Karpas-422 (cell line): ENCODE results near the gene SYNPO2. TPM values are rescaled to one million over a fixed set of nuclear protein-coding genes. Genes with fewer than 3 reads are reported as not detected.

Experiments used
- DNase-seq: peaks from one replicate; pipeline ENCODE4 v3.0.0-alpha.2; 2015
- H2AFZ ChIP-seq: fragments of 200-600 bp; sonication (generic); 2 replicates; pipeline ENCODE4 v1.6.1; 2014; ENCODE audit warnings: antibody characterized with exemption, low read length, mixed read lengths
- H3K27ac ChIP-seq: fragments of 200-600 bp; sonication (generic); 2 replicates; pipeline ENCODE4 v1.5.1; 2014; ENCODE audit warnings: mild to moderate bottlenecking, low read length, moderate library complexity
- H3K27me3 ChIP-seq: fragments of 200-600 bp; sonication (generic); 2 replicates; pipeline ENCODE4 v1.6.1; 2014; ENCODE audit warnings: low read length, mixed read lengths
- H3K36me3 ChIP-seq: fragments of 200-600 bp; sonication (generic); 2 replicates; pipeline ENCODE4 v1.6.1; 2014; ENCODE audit warnings: low read length, mixed read lengths; ENCODE audit not compliant: insufficient read depth
- H3K4me1 ChIP-seq: fragments of 200-600 bp; sonication (generic); 2 replicates; pipeline ENCODE4 v1.6.1; 2014; ENCODE audit warnings: mild to moderate bottlenecking, low read length, mixed read lengths
- H3K4me2 ChIP-seq: fragments of 200-600 bp; sonication (generic); 2 replicates; pipeline ENCODE4 v1.6.1; 2014; ENCODE audit warnings: low read length, low read depth, mild to moderate bottlenecking; ENCODE audit not compliant: poor library complexity, severe bottlenecking
- H3K4me3 ChIP-seq: fragments of 200-600 bp; sonication (generic); 2 replicates; pipeline ENCODE4 v1.5.1; 2014; ENCODE audit warnings: mild to moderate bottlenecking, antibody characterized with exemption, low read length, mixed read lengths
- H3K79me2 ChIP-seq: fragments of 200-600 bp; sonication (generic); 2 replicates; pipeline ENCODE4 v1.6.1; 2014; ENCODE audit warnings: mild to moderate bottlenecking, low read length, mixed read lengths
- H3K9ac ChIP-seq: fragments of 200-600 bp; sonication (generic); 2 replicates; pipeline ENCODE4 v1.6.0; 2014; ENCODE audit warnings: low read length
- H3K9me2 ChIP-seq: fragments of 200-600 bp; sonication (generic), shearing (Covaris generic); replicated peaks from 2 replicates; pipeline ENCODE4 v1.6.0; 2014; ENCODE audit warnings: mild to moderate bottlenecking, low read length, moderate library complexity; ENCODE audit not compliant: insufficient read depth
- H3K9me3 ChIP-seq: fragments of 300-700, 200-600 bp; sonication (generic); 2 replicates; pipeline ENCODE4 v1.6.1; 2014; ENCODE audit warnings: low read length, mixed read lengths
- H4K20me1 ChIP-seq: fragments of 200-600 bp; sonication (generic); 2 replicates; pipeline ENCODE4 v1.6.1; 2014; ENCODE audit warnings: mild to moderate bottlenecking, antibody characterized with exemption, low read length, low read depth; ENCODE audit not compliant: insufficient read depth
- total RNA-seq: library from RNA; depleted of rRNA; stranded (reverse); fragments of >200 nt; shearing (Covaris generic); gene quantifications from 2 replicates; pipeline ENCODE4 v1.2.3, GENCODE V29; 2014; ENCODE audit warnings: low replicate concordance

SYNPO2 gene
- total RNA-seq, 1 experiment from 2014 or later: 1.2 TPM

GRCh38 chr4:118991686-118992085 lies 103.0 kb downstream of the SYNPO2 start:
- Histone ChIP-seq H3K9me2 (no peaks in the 10 kb centered on the region), H3K9ac (no peak overlapping the region; the same call in 1 of the 2 replicates), H3K27ac (no peak overlapping the region), H4K20me1 (no peaks in the 10 kb centered on the region), H3K27me3 (no peaks in the 10 kb centered on the region), H3K4me3 (no peak overlapping the region), H3K9me3 (no peaks in the 10 kb centered on the region), H3K36me3 (no peaks in the 10 kb centered on the region), H2AFZ (peak overlapping the region; percentile 48; the same call in 1 of the 2 replicates), H3K4me2 (peak overlapping the region; percentile 54), H3K4me1 (peaks cover 8% of the 10 kb centered on the region), H3K79me2 (no peaks in the 10 kb centered on the region)
- peak; percentile 52 for DNase-seq

GRCh38 chr4:118992149-118992548 lies 103.5 kb downstream of the SYNPO2 start:
- H3K27ac ChIP-seq: no peak overlapping the region
- H4K20me1 ChIP-seq: no peaks in the 10 kb centered on the region
- no peak overlapping the region for H3K9ac ChIP-seq
- no peaks in the 10 kb centered on the region for H3K36me3 ChIP-seq
- H3K4me1 ChIP-seq: peaks cover 8% of the 10 kb centered on the region
- no peaks in the 10 kb centered on the region for H3K27me3 ChIP-seq
- H3K4me3 ChIP-seq: no peak overlapping the region
- no peak for DNase-seq
- no peaks in the 10 kb centered on the region for H3K79me2 ChIP-seq
- no peaks in the 10 kb centered on the region for H3K9me2 ChIP-seq
- peak overlapping the region; percentile 48; the same call in 1 of the 2 replicates for H2AFZ ChIP-seq
- H3K4me2 ChIP-seq: peak overlapping the region; percentile 54
- no peaks in the 10 kb centered on the region for H3K9me3 ChIP-seq

- Histone ChIP-seq H3K9me3 (no peaks in the 10 kb centered on the region), H3K4me3 (no peak overlapping the region), H3K27ac (no peak overlapping the region), H3K4me2 (no peak overlapping the region), H3K27me3 (no peaks in the 10 kb centered on the region), H4K20me1 (no peaks in the 10 kb centered on the region), H3K36me3 (no peaks in the 10 kb centered on the region), H3K9me2 (no peaks in the 10 kb centered on the region), H3K4me1 (peaks cover 8% of the 10 kb centered on the region), H3K9ac (no peak overlapping the region), H2AFZ (no peak overlapping the region), H3K79me2 (no peaks in the 10 kb centered on the region)
- no peak for DNase-seq
These were observed 104.7 kb downstream of the SYNPO2 start for GRCh38 chr4:118993333-118993732.

DNA sequence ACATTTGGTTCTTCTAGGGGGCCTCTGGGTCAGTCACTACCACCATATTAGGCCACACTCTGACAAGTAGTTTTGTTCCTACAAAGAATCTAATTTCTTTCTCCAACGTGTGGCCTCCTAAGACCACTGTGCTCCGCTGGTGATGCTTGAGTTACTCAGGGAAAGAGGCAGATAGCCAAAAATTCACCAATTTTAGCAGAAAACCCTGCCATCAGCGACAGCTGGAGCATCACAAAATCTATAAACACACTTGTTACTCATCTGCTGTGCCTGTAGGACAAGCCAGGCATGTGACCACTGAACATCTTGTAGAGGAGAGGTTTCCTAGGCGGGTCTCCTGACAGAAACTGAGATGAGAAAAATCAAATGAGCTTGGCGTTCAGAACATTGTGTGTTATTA lies 105.4 kb downstream of the SYNPO2 start:
- peaks cover 8% of the 10 kb centered on the region for H3K4me1 ChIP-seq
- no peak overlapping the region for H3K4me3 ChIP-seq
- H2AFZ ChIP-seq: no peak overlapping the region
- no peak overlapping the region for H3K4me2 ChIP-seq
- no peaks in the 10 kb centered on the region for H3K79me2 ChIP-seq
- no peaks in the 10 kb centered on the region for H3K27me3 ChIP-seq
- DNase-seq: no peak
- H3K27ac ChIP-seq: no peak overlapping the region
- no peaks in the 10 kb centered on the region for H3K9me3 ChIP-seq
- no peaks in the 10 kb centered on the region for H4K20me1 ChIP-seq
- no peak overlapping the region for H3K9ac ChIP-seq
- H3K9me2 ChIP-seq: no peaks in the 10 kb centered on the region
- H3K36me3 ChIP-seq: no peaks in the 10 kb centered on the region

DNA sequence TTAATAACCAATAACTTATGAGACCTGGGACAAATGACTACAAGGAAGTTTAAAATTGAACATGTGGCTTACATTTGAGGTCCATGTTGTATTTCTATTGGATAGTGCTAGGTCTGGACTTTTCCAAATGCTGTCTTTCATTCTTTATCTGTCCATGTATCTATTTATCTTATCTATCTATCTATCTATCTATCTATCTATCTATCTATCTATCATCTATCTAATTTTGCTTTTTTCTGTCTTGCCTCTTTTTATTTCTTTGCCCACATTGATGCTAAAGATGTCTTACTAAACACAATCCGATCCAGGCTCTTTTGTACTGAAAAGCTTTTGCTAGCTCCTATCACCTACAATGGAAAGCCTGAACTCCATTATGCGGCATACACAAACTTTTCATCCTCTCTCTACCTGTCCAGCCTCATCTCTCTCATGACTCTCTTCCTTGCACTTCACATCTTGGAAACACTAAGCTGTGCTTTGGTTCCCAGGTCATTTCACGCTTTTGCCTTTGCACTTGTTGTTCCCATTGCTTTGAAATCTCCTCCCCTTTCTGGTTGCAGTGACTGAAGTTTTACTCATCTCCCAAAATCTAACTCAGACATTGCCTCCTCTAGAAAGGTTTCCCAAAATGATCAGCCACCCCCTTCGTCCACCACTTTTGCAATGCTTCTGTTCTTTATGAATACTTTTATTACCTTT lies 107.2 kb downstream of the SYNPO2 start:
- Histone ChIP-seq H3K4me1 (peaks cover 8% of the 10 kb centered on the region), H3K36me3 (no peaks in the 10 kb centered on the region), H3K4me2 (no peak overlapping the region), H3K9ac (no peak overlapping the region), H2AFZ (no peak overlapping the region), H4K20me1 (no peaks in the 10 kb centered on the region), H3K27ac (no peak overlapping the region), H3K9me2 (no peaks in the 10 kb centered on the region), H3K4me3 (no peak overlapping the region), H3K79me2 (no peaks in the 10 kb centered on the region), H3K27me3 (no peaks in the 10 kb centered on the region), H3K9me3 (no peaks in the 10 kb centered on the region)
- DNase-seq: no peak

- Histone ChIP-seq H3K4me2 (no peak overlapping the region), H3K9ac (no peak overlapping the region), H3K27me3 (no peaks in the 10 kb centered on the region), H3K9me3 (no peaks in the 10 kb centered on the region), H4K20me1 (no peaks in the 10 kb centered on the region), H3K4me3 (no peak overlapping the region), H3K9me2 (no peaks in the 10 kb centered on the region), H3K4me1 (no peaks in the 10 kb centered on the region), H3K36me3 (no peaks in the 10 kb centered on the region), H2AFZ (no peak overlapping the region), H3K79me2 (no peaks in the 10 kb centered on the region), H3K27ac (no peak overlapping the region)
- no peak for DNase-seq
These were observed 108.9 kb downstream of the SYNPO2 start for GRCh38 chr4:118997601-118998000.

GRCh38 chr4:118999919-119000318 lies 111.3 kb downstream of the SYNPO2 start:
- H3K27me3 ChIP-seq: no peaks in the 10 kb centered on the region
- H3K4me1 ChIP-seq: no peaks in the 10 kb centered on the region
- DNase-seq: no peak
- no peaks in the 10 kb centered on the region for H3K9me2 ChIP-seq
- H4K20me1 ChIP-seq: no peaks in the 10 kb centered on the region
- no peak overlapping the region for H3K4me2 ChIP-seq
- no peaks in the 10 kb centered on the region for H3K9me3 ChIP-seq
- no peaks in the 10 kb centered on the region for H3K36me3 ChIP-seq
- no peak overlapping the region for H3K4me3 ChIP-seq
- no peak overlapping the region for H3K27ac ChIP-seq
- no peaks in the 10 kb centered on the region for H3K79me2 ChIP-seq
- no peak overlapping the region for H3K9ac ChIP-seq
- no peak overlapping the region for H2AFZ ChIP-seq

DNA sequence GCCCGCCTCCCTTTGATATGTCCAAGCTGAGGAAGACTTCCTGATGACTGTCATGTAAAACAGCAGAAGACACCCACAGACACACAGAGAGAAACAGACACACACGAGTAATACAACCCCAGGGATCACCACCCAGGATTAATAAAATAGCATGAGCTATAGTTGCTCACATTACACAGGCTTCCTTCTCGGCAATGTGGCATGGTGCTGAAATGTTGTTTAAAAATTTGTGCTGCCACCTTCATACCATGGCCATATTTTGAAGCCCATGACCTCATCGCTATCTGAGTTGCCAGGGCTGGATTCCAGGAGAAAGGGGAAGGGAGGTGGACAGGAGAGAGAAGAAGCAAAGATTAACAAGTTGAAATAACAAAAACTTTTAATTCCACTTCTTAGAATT lies 111.7 kb downstream of the SYNPO2 start:
- no peaks in the 10 kb centered on the region for H3K36me3 ChIP-seq
- no peaks in the 10 kb centered on the region for H3K9me2 ChIP-seq
- H4K20me1 ChIP-seq: no peaks in the 10 kb centered on the region
- H3K27me3 ChIP-seq: no peaks in the 10 kb centered on the region
- no peaks in the 10 kb centered on the region for H3K79me2 ChIP-seq
- H3K9me3 ChIP-seq: no peaks in the 10 kb centered on the region
- no peak overlapping the region for H3K9ac ChIP-seq
- no peak overlapping the region for H2AFZ ChIP-seq
- DNase-seq: no peak
- H3K4me1 ChIP-seq: no peaks in the 10 kb centered on the region
- H3K4me3 ChIP-seq: no peak overlapping the region
- no peak overlapping the region for H3K4me2 ChIP-seq
- no peak overlapping the region for H3K27ac ChIP-seq
